Astrocyte (in vitro differentiated cells and primary cell): ENCODE measurements around the gene CHMP6. TPM values are rescaled to one million over a fixed set of nuclear protein-coding genes. Genes with fewer than 3 reads are reported as not detected.

Experiments
- DNase-seq: peaks from one replicate; pipeline ENCODE4 v3.0.0-alpha.2; 2010; ENCODE audit warnings: low read depth
- FAIRE-seq: peaks from 2 replicates; lab custom pipeline; 2011; peaks lifted over from hg19 to GRCh38; lab: Jason Lieb, UNC
- H2AFZ ChIP-seq: 2 replicates; pipeline ENCODE4 v1.6.0; 2012; ENCODE audit warnings: low read depth, low read length, inconsistent platforms
- H3K27ac ChIP-seq: 2 replicates; pipeline ENCODE4 v1.5.1; 2011; ENCODE audit warnings: low read depth, low read length, inconsistent platforms
- H3K27me3 ChIP-seq: 2 replicates; pipeline ENCODE4 v1.6.0; 2011; ENCODE audit warnings: low read length, inconsistent platforms; ENCODE audit not compliant: insufficient read depth
- H3K36me3 ChIP-seq: 2 replicates; pipeline ENCODE4 v1.5.1; 2011; ENCODE audit warnings: low read length, inconsistent platforms; ENCODE audit not compliant: insufficient read depth
- H3K4me1 ChIP-seq: 2 replicates; pipeline ENCODE4 v1.5.1; 2011; ENCODE audit warnings: low read length, inconsistent platforms; ENCODE audit not compliant: insufficient read depth
- H3K4me2 ChIP-seq: 2 replicates; pipeline ENCODE4 v1.6.0; 2012; ENCODE audit warnings: low read length, inconsistent platforms
- H3K4me3 ChIP-seq: 2 replicates; pipeline ENCODE4 v1.5.1; 2011; ENCODE audit warnings: low read depth, mild to moderate bottlenecking, low read length, inconsistent platforms; ENCODE audit not compliant: insufficient read depth
- H3K79me2 ChIP-seq: 2 replicates; pipeline ENCODE4 v1.6.0; 2012; ENCODE audit warnings: mild to moderate bottlenecking, low read length, inconsistent platforms; ENCODE audit not compliant: insufficient read depth
- H3K9ac ChIP-seq: 2 replicates; pipeline ENCODE4 v1.6.0; 2012; ENCODE audit warnings: mild to moderate bottlenecking, low read length, inconsistent platforms
- H3K9me3 ChIP-seq: 2 replicates; pipeline ENCODE4 v1.5.1; 2012; ENCODE audit warnings: low read depth, mild to moderate bottlenecking, low read length, inconsistent platforms; ENCODE audit not compliant: insufficient read depth
- H4K20me1 ChIP-seq: 2 replicates; pipeline ENCODE4 v1.6.0; 2012; ENCODE audit warnings: low read length, inconsistent platforms; ENCODE audit not compliant: insufficient read depth
- H3K27ac Mint-ChIP-seq: one replicate; pipeline ENCODE4 v1.8.0; 2021; ENCODE audit warnings: mild to moderate bottlenecking, mixed read lengths; ENCODE audit not compliant: unreplicated experiment
- H3K27me3 Mint-ChIP-seq: one replicate; pipeline ENCODE4 v1.8.0; 2021; ENCODE audit warnings: low read depth, mixed read lengths; ENCODE audit not compliant: unreplicated experiment
- H3K36me3 Mint-ChIP-seq: one replicate; pipeline ENCODE4 v1.8.0; 2021; ENCODE audit warnings: low read depth, mixed read lengths; ENCODE audit not compliant: unreplicated experiment
- H3K4me1 Mint-ChIP-seq: one replicate; pipeline ENCODE4 v1.8.0; 2021; ENCODE audit warnings: low read depth, mixed read lengths; ENCODE audit not compliant: unreplicated experiment
- H3K4me3 Mint-ChIP-seq: one replicate; pipeline ENCODE4 v1.8.0; 2021; ENCODE audit warnings: mild to moderate bottlenecking, moderate library complexity, mixed read lengths; ENCODE audit not compliant: unreplicated experiment
- H3K9me3 Mint-ChIP-seq: one replicate; pipeline ENCODE4 v1.8.0; 2021; ENCODE audit warnings: mild to moderate bottlenecking, mixed read lengths; ENCODE audit not compliant: unreplicated experiment
- CTCF ChIP-seq: IDR thresholded peaks from 2 replicates; pipeline ENCODE4 v1.5.1; 2011; ENCODE audit warnings: low read depth, mild to moderate bottlenecking, inconsistent platforms, low read length, moderate library complexity; ENCODE audit not compliant: insufficient read depth
- EZH2 ChIP-seq: IDR thresholded peaks from 2 replicates; pipeline ENCODE4 v1.6.1; 2012; ENCODE audit warnings: mild to moderate bottlenecking, low read length, inconsistent platforms; ENCODE audit not compliant: insufficient read depth
- total RNA-seq: library from RNA; stranded (reverse); gene quantifications from 2 replicates; pipeline ENCODE4 v1.2.1, GENCODE V29; 2021

CHMP6 gene
- total RNA-seq, 1 donor from 2014 or later = 19.0 TPM

DNA sequence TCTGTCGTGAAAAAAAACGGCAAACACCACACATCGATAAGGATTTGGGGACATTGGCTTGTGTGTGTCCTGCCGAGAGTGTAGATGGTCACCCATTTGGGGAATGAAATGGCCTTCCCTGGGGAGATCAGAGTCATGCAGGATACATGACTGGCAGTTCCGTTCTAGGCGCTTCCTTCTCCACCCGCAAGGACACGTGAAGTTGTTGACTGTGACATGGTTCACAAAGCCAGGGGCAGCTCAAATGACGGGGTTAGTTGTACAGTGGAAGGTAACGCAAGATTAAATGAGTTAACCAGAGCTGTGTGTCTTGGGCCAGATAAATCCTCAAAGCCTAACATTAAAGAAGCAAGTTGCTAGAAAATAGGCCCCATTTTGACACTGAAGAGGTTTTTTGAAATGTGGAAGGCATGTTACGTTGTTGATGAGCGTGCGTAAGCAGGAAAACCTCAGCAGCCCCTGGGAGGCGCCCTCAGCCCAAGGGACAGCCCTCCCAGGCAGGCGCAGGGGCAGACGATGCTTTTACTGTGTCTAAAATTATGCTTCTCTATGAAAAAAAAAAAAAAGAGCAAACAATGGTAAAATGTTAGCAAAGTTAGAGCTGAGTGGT is 35.9 kb upstream of the CHMP6 start:
- H3K9me3 Mint-ChIP-seq = peaks cover 3% of the 10 kb centered on the region
- H2AFZ ChIP-seq = no peak overlapping the region
- H3K4me3 Mint-ChIP-seq = no peak overlapping the region
- H3K4me1 ChIP-seq = peaks cover 9% of the 10 kb centered on the region
- no peaks in the 10 kb centered on the region for H3K36me3 ChIP-seq
- H4K20me1 ChIP-seq = no peaks in the 10 kb centered on the region
- FAIRE-seq (no peak), DNase-seq (no peak)
- H3K9ac ChIP-seq = no peak overlapping the region
- no peaks in the 10 kb centered on the region for H3K9me3 ChIP-seq
- H3K27ac Mint-ChIP-seq = no peak overlapping the region
- H3K36me3 Mint-ChIP-seq = peaks cover 10% of the 10 kb centered on the region
- H3K27ac ChIP-seq = no peak overlapping the region
- H3K4me1 Mint-ChIP-seq = no peaks in the 10 kb centered on the region
- no peak overlapping the region for H3K4me3 ChIP-seq
- H3K27me3 ChIP-seq = no peaks in the 10 kb centered on the region
- H3K4me2 ChIP-seq = no peak overlapping the region
- no peaks in the 10 kb centered on the region for H3K27me3 Mint-ChIP-seq
- no peaks in the 10 kb centered on the region for H3K79me2 ChIP-seq
- TF ChIP-seq EZH2 (no peak), CTCF (no peak)

GRCh38 chr17:80956321-80957190 is 35.1 kb upstream of the CHMP6 start:
- Histone ChIP-seq H3K4me1 (peaks cover 9% of the 10 kb centered on the region), H3K4me2 (no peak overlapping the region)

More at GRCh38 chr17:80956321-80957190, 35.1 kb upstream of the CHMP6 start:
- H3K27me3 ChIP-seq = no peaks in the 10 kb centered on the region
- no peak overlapping the region for H3K27ac Mint-ChIP-seq
- FAIRE-seq (no peak), DNase-seq (no peak)
- H4K20me1 ChIP-seq = no peaks in the 10 kb centered on the region
- no peaks in the 10 kb centered on the region for H3K9me3 ChIP-seq
- TF ChIP-seq EZH2 (no peak), CTCF (no peak)
- H3K4me3 ChIP-seq = no peak overlapping the region
- no peaks in the 10 kb centered on the region for H3K79me2 ChIP-seq
- no peaks in the 10 kb centered on the region for H3K27me3 Mint-ChIP-seq
- H3K4me3 Mint-ChIP-seq = no peak overlapping the region
- H3K9me3 Mint-ChIP-seq = peaks cover 3% of the 10 kb centered on the region
- no peak overlapping the region for H2AFZ ChIP-seq
- no peaks in the 10 kb centered on the region for H3K4me1 Mint-ChIP-seq
- H3K36me3 Mint-ChIP-seq = peaks cover 10% of the 10 kb centered on the region
- H3K9ac ChIP-seq = no peak overlapping the region
- no peaks in the 10 kb centered on the region for H3K36me3 ChIP-seq
- no peak overlapping the region for H3K27ac ChIP-seq
